ENCODE results near the gene BARD1.
"Not testable (repeated sequence)": the region's sequence is repeated elsewhere in the genome, so short reads cannot be mapped to it uniquely, and the experiment has no call there.

Gene BARD1

DNA sequence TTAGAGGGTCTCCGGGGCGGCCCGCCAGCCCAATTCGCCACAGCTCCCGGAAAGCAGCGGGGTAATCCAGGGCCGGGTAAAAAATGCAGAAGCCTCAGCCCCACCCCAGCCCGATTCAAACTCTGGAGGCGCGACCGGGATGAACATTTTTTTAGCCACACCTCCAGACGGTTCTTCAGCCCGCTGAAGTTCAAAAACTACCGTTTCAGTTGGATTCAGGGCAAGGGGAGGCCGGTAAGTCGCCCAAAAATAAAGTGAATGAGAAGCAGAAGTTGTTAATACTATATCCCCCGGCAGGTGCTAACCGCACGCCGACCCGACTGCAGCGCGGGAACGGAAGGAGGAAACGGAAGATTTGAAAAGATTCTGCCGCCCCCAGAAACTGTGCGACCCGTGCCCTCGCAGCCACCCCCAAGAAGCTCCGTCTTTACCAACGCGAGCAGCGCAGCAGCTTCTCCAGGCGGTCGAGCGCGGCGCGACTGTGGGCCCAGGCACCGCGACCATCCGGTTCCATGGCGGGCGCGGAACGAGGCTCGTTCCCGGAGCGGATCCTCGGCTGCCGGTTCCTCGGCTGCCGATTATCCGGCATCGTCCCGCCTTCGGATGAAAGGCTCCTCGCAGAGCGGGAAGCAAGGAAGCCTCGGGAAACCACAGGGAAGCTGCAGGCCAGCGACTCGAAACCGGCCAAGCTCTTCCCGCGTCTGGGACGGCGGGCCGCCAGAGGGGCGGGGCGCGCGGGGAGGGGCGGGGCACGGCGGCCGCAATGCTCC is at the start of gene BARD1:
BARD1 (minus strand) TSS at position 703 of the 770 bp plus-strand sequence; CDS start at position 589, 114 bp downstream.
- peak; percentile 22 to 60 for DNase-seq

DNA sequence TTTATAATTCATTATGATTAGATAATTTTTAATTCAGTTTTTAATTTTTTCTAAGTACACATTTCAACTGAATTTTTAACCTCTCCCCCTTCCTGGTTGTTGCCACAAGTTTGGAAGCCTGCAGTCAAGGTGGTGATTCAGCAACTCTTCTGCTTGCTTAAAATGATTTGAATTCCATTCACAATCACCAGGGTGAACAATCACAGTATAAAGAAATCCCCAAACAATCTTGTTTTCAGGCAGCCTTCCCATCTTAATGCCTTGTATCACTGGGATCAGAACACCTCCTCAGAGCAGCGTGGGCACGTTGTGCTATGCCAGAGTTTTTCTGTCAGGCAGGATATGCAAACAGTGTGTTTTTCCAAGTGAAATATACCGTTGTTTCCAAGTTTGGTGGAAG is 46.7 kb upstream of the BARD1 start:
- DNase-seq, result no peak

DNA sequence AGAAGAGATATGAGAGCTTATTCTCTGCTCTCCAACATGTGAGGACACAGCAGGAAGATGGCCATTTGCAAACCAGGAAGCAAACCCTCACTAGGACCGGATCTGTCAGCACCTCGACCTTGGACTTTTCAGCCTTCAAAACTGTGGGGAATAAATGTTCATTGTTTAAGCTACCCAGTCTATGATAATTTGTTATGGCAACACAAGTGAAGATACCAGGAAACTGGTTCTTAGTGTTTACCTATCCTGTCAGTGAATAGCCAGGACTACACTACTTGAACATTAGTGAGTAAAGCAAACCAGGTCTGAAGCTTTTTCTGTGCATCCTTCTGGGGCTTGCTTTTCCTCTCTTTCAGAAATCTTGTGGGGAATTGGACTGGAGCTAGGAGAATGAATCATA is 44.4 kb upstream of the BARD1 start:
- no peak for DNase-seq

DNA sequence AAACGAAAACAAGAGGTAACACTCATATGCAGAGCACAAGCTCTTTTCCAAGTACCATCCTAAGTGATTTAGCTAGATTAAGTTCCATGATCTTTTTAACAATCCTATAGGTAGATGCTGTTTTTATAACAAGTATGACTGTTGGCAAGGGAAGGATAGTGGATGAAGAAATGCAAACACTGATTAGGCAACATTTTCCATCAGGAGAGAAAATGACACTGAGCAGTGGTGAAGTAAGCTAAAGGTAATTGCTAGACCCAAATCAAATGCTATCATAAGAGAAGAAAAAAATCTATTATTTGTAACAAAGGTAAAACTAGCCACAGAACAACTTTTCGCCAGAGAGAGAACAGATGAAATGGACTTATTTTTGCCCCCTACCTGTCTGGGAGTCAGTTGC is 34.3 kb upstream of the BARD1 start:
- no peak for DNase-seq

DNA sequence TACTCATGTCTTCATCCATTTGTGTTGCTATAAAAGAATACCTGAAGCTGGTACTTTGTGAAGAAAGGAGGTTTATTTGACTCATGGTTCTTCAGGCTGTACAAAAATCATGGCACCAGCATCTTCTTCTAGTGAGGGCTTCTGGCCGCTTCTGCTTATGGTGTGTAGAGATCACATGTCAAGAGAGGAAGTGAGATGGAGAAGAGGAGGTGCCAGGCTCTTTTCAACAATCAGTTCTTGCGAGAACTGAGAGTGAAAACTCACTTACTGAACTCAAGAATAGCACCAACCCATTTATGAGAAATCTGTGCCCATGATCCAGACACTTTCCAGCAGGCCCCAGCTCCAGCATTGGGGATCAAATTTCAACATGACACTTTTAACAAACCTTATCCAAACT is 30.0 kb upstream of the BARD1 start:
- DNase-seq, result no peak

DNA sequence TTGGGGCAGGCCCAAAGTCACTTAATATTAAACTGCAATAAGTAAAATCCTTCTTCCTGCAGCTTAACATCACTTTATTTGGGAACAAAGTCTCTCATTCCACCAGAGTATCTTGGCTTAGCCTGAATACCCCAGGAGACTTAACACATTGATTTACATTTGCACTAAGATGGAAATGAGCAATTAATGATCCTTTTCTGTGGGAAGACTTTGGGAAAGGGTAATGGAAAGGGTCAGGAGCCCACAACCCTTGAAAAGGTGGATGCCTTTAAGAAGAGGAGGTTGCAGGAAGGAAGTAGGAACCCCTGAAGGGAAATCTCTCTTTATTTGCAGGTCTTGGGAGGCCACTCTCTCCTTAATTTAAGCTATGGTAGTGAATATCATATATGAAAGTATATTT is 28.0 kb upstream of the BARD1 start:
- no peak for DNase-seq

DNA sequence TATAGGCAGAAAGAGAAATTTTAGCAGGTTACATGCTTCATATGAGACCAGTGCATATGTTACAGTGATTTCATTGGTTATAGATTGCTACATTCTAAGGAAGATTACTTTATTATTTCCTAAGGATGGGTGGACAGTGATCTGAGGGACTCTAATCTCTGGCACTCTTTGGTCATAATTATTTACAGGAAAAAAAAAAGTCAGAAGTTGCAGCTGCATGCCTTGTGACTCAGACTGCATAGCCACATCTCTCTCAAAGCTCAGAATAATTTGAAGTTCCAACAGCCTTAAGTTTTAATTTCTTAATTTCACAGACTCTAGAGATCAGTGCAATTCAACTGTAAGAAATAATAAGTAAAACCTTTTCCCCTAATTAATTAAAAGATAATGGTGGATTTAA is 27.1 kb upstream of the BARD1 start:
- no peak for DNase-seq

DNA sequence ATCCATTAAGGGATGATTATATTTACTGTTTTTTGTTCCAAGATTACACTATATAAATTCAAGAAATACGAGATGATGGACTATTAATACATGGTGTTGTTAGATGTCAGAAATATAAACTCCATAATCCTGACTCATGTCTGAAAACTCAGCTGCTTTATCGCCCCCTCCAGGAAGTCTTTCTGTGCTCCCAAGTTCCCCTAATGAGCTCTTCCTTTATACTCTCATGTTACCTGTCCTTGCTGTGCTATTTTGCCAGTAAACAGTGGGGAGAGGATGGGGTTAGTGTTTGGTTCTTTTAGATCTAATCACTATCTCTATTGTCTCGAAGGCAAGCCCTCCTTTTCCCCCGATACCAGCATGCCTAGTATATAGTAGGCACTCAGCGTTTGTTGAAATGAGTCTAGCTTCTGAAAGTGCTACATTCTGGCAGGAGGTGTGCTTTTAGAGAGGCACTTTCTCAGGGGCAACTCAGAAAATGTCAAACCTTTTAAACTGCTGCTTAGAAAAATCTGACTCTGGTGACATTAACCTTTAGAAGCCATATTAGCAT is 21.4 kb upstream of the BARD1 start:
- no peak for DNase-seq

DNA sequence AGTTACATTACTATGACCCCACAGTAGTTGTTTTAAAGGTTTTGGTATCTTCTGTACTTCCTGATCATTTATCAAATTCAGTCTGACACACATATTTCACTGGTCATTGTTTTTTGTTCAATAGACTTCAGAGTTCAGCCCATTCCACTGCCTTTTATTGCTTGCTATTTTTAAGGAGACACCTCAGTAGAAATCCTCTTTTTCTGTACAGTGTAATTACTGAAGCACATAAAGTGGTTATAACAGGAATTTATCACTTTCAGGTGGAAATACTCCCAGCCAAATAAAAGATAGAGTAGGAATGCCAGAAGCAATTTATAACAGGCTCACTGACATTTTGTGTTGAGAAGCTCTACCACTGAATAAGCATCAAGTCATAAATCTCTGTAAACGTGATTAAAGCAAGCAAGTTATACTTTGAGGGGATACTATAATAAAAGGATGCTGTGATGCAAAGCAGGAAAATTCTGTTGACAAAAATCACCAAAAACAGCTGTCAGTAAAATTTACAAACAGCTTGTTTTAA is 6.6 kb upstream of the BARD1 start:
- no peak for DNase-seq

DNA sequence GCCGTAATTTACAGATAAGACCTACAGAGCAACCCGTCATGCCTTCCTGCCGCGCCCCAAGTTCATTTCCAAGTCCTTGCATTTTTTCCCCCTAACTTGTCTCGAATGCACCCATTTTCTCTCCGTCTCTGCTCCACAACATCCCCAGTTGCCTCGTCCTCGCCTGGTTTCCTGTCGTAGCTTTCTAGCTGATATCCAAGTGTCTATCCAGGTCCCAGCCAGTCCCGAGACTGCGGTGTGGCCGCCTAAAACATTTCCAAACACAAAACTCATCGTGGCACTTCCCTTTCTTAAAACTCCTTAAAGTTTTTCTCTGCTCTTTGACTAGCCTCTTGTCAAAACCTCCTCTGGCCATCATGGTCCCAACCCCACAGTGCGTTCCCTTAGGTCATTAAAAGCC is 1.2 kb upstream of the BARD1 start:
- no peak for DNase-seq

DNA sequence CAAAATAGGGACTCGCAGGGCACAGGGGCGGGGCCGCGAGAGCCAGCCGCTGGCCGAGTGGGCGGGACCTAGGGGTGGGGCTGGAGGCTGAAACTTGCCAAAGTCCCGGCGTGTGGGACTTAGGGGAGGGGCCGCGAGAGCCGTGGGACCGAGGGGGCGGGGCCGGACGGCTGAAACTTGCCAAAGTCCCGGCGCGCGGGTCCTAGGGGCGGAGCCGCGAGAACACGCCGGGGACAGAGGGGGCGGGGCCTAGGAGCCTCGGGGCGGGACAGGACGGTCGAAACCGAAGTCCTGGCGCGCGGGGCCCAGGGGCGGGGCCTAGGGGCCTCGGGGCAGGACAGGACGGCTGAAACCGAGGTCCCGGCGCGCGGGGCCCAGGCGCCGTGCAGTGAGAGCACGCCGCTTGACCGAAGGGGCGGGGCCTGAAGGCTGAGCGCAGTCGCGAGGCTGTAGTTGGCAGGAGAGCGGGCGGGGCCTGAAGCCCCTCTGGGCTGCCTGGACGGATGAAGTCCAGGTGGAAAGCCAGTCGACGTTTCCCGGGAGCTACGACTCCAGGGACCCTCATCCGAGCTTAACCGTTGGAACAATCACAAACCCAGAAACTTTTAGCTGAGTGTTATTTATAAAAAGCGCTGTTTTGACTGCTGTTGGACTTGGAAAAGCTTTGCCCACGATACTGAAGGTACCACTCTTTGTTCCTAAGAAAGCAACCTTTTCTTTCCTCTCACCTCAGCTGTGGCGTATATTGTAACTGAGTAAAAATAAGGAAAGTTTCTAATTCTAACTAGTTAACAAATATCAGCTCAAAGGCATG is 475 bp upstream of the BARD1 start:
- peak; percentile 99 for DNase-seq

DNA sequence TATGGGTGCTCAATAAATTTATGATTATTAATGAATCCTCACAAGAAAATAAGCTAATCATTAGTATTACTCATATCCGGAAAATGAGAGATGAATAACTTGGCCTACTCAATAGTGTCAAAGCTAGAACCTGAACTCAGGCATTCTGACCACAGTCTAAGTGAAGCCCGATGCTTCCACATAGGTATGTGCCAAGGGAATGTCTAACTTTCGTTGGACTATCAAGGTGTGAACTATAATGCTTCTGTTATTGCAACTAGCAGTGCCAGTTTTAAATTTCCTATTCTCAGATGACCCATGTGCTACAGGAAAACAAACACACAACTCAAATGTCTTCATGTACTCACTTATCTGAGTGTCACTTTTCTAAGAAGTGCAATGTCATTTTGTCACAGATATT is 1.8 kb downstream of the BARD1 start:
- no peak for DNase-seq

DNA sequence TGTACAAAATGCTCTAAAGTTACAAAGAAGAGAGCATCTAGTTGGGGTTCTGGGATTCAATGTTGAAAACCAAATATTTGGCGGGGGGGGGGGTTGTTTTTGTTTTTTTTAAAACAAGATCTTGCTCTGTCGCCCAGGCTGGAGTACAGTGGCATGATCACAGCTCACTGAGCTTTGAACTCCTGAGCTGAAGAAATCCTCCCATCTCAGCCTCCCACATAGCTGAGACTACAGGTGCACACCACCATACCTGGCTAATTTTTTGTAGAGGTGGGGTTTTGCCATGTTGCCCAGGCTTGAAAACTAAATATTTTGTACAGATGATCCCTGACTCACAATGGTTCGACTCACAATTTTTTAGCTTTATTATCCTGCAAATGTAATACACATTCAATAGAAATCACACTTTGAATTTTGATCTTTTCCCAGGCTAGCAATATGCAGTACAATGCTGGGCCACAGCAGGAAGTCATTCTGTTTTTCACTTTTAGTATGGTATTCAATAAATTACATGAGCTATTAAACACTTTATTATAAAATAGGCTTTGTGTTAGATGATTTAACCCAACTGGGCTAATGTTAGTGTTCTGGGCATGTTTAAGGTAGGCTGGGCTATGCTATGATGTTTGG is 7.6 kb downstream of the BARD1 start:
- no peak for DNase-seq

DNA sequence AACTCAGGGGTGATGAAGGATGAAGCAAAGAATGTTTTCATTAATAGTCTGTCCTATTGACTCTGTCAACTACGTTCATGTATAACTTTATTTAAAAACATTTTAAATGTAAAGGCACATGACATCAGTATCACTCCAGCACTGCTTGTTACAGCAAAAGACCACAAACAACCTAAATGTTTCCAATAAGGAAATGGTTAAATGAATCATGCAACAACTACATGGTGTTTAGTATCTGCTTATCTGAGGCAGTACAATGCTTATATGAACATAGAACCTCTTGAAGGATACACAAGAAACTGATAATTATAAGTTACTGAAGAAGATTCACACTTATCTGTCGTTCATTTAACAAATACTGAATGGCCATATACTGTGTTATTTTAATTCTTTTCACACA is 8.4 kb downstream of the BARD1 start:
- no peak for DNase-seq

DNA sequence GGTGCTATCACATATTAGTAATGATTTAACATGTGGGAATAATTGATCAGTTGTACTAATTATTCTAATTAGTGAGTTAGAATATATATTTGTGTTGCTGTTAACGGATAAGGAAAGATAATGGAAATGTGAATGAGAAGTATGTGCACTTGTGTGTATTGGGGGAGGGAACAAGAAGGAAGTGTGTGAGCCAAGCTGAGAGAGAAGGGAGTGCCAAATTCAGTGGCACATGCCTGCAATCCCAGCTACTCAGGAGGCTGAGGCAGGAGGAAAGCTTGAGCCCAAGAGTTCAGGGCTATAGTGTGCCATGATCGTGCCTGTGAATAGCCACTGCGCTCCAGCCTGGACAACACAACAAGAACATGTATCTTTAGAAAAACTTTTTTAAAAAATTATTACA is 9.3 kb downstream of the BARD1 start:
- no peak for DNase-seq

DNA sequence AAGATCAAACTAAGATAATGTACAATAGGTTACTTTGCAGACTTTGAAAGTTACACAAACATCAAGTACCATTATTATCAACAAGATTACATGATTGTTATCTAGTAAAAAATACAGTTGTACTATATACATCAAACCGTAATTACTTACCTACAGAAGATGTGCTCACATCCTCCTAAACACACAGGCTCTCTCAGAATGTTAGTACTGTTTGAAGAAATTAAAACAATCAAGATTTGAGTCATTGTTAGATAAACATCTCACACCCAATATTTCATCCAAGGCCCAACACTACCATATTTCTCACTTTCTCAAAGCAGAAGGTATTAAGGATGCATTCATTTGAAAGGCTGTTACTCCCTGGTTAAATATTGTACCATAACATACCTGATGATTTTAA is 12.6 kb downstream of the BARD1 start:
- no peak for DNase-seq

DNA sequence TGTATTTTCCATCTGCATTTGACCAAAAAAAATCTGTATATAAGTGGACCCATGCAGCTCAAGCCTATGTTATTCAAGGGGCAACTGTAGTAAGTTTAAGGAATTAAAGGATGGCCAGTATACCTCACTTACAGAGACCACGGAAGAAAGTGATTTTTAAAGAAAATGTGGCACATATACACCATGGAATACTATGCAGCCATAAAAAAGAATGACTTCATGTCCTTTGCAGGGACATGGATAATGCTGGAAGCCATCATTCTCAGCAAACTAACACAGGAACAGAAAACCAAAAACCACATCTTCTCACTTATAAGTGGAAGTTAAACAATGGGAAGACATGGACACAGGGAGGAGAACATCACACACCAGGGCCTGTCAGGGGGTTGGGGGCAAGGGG is 26.3 kb downstream of the BARD1 start:
- not testable (repeated sequence) for DNase-seq

DNA sequence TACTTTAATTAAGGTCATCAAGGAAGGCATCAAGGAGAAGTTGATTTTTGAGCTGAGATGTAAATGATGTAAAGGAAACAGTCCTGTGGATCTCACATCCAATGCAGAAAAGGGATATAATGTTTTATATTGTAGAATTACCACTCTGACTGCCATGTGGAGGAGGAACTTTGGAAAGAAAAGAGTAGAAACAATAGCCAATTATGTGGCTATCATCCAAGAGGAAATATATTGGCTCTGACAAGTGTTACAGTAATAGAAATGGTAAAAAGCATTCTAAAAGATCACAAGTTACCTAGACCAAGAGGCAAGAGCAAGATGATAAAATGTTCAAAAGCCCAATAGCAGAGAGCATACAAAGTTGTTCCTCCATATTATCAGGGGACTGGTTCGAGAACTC is 26.8 kb downstream of the BARD1 start:
- no peak for DNase-seq

DNA sequence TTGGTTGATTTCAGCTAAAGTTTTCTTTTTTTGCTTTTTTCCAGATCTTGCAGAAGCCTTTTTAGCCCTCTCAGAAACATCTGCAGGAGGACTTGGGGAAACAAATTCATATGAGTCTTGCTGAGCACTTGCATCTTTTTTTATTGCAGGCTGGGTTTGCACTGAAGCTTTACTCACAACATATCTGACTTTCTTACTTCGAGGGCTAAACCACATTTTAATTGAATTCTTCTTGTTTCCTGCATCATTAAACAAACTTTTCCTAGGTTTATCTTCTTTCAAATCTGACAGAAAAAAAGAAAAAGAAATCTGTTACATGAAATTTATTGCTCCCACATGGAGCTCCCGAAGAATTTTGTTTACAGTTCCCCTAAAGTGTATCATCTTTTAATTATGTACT is 28.3 kb downstream of the BARD1 start:
- DNase-seq, result no peak

DNA sequence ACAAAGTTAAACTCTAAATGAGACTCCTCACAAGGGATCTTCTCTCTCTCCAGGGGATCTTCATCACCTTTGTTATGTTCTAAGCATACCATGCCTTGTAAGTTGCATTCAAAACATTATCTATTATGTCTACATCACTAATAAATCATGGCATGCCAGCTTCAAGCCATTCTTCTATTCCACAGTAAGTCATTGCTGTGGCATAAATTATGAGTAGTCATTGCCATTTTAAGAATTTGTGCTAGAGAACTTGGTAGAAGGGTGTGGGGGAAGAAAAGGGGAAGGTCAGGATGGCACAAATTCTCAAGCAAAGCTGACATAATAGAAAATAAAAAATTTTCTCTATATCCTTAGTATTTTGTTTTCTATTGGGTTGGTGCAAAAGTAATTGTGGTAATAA is 33.5 kb downstream of the BARD1 start:
- DNase-seq, result no peak

DNA sequence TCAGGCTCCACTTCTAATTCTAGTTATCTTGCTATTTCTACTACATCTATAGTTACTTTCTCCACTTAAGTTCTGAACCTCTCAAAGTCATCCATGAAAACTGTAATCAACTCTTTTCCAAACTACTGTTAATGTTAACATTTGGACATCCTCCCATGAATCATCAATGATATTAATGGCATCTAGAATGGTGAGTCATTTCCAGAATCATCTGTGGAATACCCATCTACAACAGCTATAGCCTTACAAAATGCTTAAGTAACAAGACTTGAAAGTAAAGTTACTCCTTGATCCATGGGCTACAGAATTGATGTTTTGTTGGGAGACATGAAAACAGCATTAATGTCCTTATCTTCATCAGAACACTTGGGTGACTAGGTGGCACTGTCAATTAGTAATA is 35.4 kb downstream of the BARD1 start:
- no peak for DNase-seq

DNA sequence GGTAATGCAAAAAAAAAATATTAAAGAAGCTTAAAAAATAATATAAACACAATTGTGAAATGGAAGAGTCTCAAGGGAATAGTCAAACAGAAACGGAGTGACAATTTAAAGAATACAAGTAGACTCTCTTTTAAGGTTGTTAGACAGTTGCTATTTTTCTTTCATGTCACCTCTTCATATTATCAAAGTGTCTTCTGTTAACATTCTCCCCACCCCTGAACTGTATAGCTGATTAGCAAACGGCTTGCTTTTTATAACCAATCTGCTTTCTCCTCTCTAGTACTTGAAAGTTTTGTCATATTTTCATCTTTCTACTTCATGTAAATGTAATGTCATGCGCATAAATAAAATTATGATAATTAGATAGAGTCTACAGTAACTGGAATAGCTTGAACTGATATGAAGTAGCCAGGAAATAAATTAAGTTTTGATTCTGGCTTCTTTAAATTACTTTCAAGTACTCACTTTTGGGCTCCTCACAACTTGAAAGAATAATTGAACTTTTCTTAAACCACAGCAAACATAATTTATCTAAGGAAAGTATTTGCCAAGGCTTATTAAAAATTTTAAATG is 37.0 kb downstream of the BARD1 start:
- no peak for DNase-seq

DNA sequence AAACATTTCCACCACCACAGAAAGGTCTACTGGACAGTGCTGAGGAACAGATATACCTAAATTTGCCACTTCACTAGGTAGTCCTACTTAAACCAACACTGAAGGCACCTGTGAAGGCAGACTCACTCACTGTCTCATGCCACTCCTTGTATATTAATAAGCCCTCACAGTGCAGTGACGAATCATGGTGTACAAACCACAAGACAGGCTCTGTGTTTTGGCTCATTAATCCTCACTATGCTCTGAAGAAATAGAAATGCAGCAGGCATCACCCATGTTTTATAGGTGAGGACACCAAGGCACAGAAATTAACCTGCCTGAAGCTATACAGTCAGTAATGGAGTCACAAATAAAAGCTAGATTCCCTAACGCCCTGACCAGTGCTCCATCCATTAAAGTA is 44.3 kb downstream of the BARD1 start:
- no peak for DNase-seq
